ENCODE results near the gene LETM1. TPM values are rescaled to one million over a fixed set of nuclear protein-coding genes. Genes with fewer than 3 reads are reported as not detected.
A peak's percentile ranks its signal among the peaks of the same experiment; 100 is the strongest.

LETM1 gene
- total RNA-seq, 1 donor from 2014 or later: 60.3 TPM

DNA sequence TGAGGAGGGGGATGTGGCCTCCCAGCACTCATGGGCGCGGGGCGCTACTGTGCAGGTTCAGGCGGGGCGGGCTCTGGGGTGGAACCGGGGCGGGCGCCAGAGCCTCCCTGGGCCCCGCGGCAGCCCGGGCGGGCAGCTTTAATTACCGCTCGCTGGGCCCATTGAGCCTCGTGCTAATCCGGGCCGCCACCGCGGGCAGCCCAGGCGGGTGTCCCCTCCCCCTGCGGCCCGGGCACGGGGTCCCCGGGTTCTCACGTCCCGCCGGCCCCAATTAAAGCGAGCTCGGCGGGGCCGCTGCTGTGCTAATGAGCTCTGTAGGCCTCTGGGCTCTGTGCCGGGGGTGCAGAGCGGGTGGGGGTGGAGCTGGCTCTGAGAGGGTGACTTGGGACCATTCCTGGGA, 85.7 kb downstream of the LETM1 start:
- H3K4me1 Mint-ChIP-seq (ENCODE audit: low read depth, unreplicated experiment): no peaks in the 10 kb centered on the region
- peaks cover 6% of the 10 kb centered on the region for H3K27me3 Mint-ChIP-seq (ENCODE audit: low read depth, unreplicated experiment)
- no peak overlapping the region for H3K4me3 Mint-ChIP-seq (ENCODE audit: unreplicated experiment)
- H3K36me3 Mint-ChIP-seq (ENCODE audit: low read depth, unreplicated experiment): no peaks in the 10 kb centered on the region
- H3K9me3 Mint-ChIP-seq (ENCODE audit: unreplicated experiment): no peaks in the 10 kb centered on the region
- H3K4me2 ChIP-seq (ENCODE audit: low read length): no peak overlapping the region
- no peak overlapping the region for H2AFZ ChIP-seq (ENCODE audit: low read depth, low read length)
- H3K4me1 ChIP-seq (ENCODE audit: insufficient read depth, low read length): no peaks in the 10 kb centered on the region
- no peak overlapping the region for H3K27ac ChIP-seq (ENCODE audit: low read depth, low read length)
- no peak overlapping the region for H3K4me3 ChIP-seq (ENCODE audit: insufficient read depth, low read depth, low read length)
- no peaks in the 10 kb centered on the region for H3K9me3 ChIP-seq (ENCODE audit: insufficient read depth, low read depth, low read length)
- no peaks in the 10 kb centered on the region for H3K79me2 ChIP-seq (ENCODE audit: insufficient read depth, low read length)
- TF ChIP-seq EZH2 (IDR thresholded peaks at IDR 0.05; ENCODE audit: insufficient read depth, low read length) (no peak), CTCF (IDR thresholded peaks at IDR 0.05; ENCODE audit: insufficient read depth, low read depth, low read length) (no peak)
- FAIRE-seq (no peak), DNase-seq (ENCODE audit: low read depth) (no peak)
- H3K36me3 ChIP-seq (ENCODE audit: insufficient read depth, low read length): no peaks in the 10 kb centered on the region
- H4K20me1 ChIP-seq (ENCODE audit: insufficient read depth, low read length): no peaks in the 10 kb centered on the region
- no peak overlapping the region for H3K9ac ChIP-seq (ENCODE audit: low read length)
- no peaks in the 10 kb centered on the region for H3K27me3 ChIP-seq (ENCODE audit: insufficient read depth, low read length)
- no peak overlapping the region for H3K27ac Mint-ChIP-seq (ENCODE audit: unreplicated experiment)

DNA sequence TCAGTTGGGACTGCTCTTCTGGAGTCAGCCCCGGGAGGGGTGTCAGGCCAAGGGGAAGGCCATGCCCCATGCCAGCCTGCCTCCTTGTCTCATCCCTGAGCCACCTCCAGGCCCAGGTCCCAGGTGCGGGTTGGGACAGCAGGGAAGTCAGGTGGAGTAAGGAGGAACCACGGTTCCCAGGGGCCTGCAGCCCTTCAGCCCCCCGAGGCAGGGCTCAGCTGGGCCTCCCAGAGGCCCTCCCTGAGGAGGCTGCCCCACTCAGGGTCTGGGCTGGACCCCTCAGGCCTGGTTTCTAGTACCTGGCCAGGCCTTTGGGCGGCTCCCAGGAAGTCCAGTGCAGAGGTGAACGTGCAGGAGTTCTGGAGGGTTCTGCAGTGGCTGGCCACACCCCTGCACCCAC, 86.3 kb downstream of the LETM1 start:
- Histone ChIP-seq H2AFZ (ENCODE audit: low read depth, low read length) (no peak overlapping the region), H3K4me2 (ENCODE audit: low read length) (no peak overlapping the region), H3K36me3 (ENCODE audit: insufficient read depth, low read length) (no peaks in the 10 kb centered on the region), H3K27ac (ENCODE audit: low read depth, low read length) (no peak overlapping the region), H3K4me3 (ENCODE audit: insufficient read depth, low read depth, low read length) (no peak overlapping the region), H3K4me1 (ENCODE audit: insufficient read depth, low read length) (no peaks in the 10 kb centered on the region), H3K9me3 (ENCODE audit: insufficient read depth, low read depth, low read length) (no peaks in the 10 kb centered on the region), H3K9ac (ENCODE audit: low read length) (no peak overlapping the region), H3K27me3 (ENCODE audit: insufficient read depth, low read length) (no peaks in the 10 kb centered on the region), H4K20me1 (ENCODE audit: insufficient read depth, low read length) (no peaks in the 10 kb centered on the region), H3K79me2 (ENCODE audit: insufficient read depth, low read length) (no peaks in the 10 kb centered on the region)
- Mint-ChIP-seq H3K4me1 (ENCODE audit: low read depth, unreplicated experiment) (no peaks in the 10 kb centered on the region), H3K9me3 (ENCODE audit: unreplicated experiment) (no peaks in the 10 kb centered on the region), H3K27me3 (ENCODE audit: low read depth, unreplicated experiment) (peaks cover 6% of the 10 kb centered on the region), H3K4me3 (ENCODE audit: unreplicated experiment) (no peak overlapping the region), H3K36me3 (ENCODE audit: low read depth, unreplicated experiment) (no peaks in the 10 kb centered on the region), H3K27ac (ENCODE audit: unreplicated experiment) (no peak overlapping the region)
- DNase-seq (ENCODE audit: low read depth) (no peak), FAIRE-seq (no peak)
- no peak for TF ChIP-seq CTCF (IDR thresholded peaks at IDR 0.05; ENCODE audit: insufficient read depth, low read depth, low read length)
- no peak for TF ChIP-seq EZH2 (IDR thresholded peaks at IDR 0.05; ENCODE audit: insufficient read depth, low read length)

GRCh38 chr4:1768367-1769034, 87.5 kb downstream of the LETM1 start:
- Histone ChIP-seq H3K27me3 (ENCODE audit: insufficient read depth, low read length) (no peaks in the 10 kb centered on the region), H3K27ac (ENCODE audit: low read depth, low read length) (no peak overlapping the region), H3K4me2 (ENCODE audit: low read length) (no peak overlapping the region), H3K4me1 (ENCODE audit: insufficient read depth, low read length) (no peaks in the 10 kb centered on the region), H2AFZ (ENCODE audit: low read depth, low read length) (no peak overlapping the region), H3K9me3 (ENCODE audit: insufficient read depth, low read depth, low read length) (no peaks in the 10 kb centered on the region), H3K4me3 (ENCODE audit: insufficient read depth, low read depth, low read length) (no peak overlapping the region), H3K9ac (ENCODE audit: low read length) (no peak overlapping the region), H4K20me1 (ENCODE audit: insufficient read depth, low read length) (no peaks in the 10 kb centered on the region), H3K36me3 (ENCODE audit: insufficient read depth, low read length) (no peaks in the 10 kb centered on the region), H3K79me2 (ENCODE audit: insufficient read depth, low read length) (no peaks in the 10 kb centered on the region)
- no peaks in the 10 kb centered on the region for H3K4me1 Mint-ChIP-seq (ENCODE audit: low read depth, unreplicated experiment)
- TF ChIP-seq EZH2 (IDR thresholded peaks at IDR 0.05; ENCODE audit: insufficient read depth, low read length) (peak; percentile 51), CTCF (IDR thresholded peaks at IDR 0.05; ENCODE audit: insufficient read depth, low read depth, low read length) (no peak)
- H3K27me3 Mint-ChIP-seq (ENCODE audit: low read depth, unreplicated experiment): peaks cover 4% of the 10 kb centered on the region
- no peaks in the 10 kb centered on the region for H3K9me3 Mint-ChIP-seq (ENCODE audit: unreplicated experiment)
- no peak overlapping the region for H3K4me3 Mint-ChIP-seq (ENCODE audit: unreplicated experiment)
- FAIRE-seq: no peak
- no peak for DNase-seq (ENCODE audit: low read depth)
- no peak overlapping the region for H3K27ac Mint-ChIP-seq (ENCODE audit: unreplicated experiment)
- H3K36me3 Mint-ChIP-seq (ENCODE audit: low read depth, unreplicated experiment): no peaks in the 10 kb centered on the region

Measured in astrocyte (in vitro differentiated cells and primary cell).